Pulmonary artery endothelial cell (primary cell): ENCODE measurements around the gene PARP6. TPM values are rescaled to one million over a fixed set of nuclear protein-coding genes. Genes with fewer than 3 reads are reported as not detected.

Experiments used
- DNase-seq: peaks from one replicate; pipeline ENCODE4 v3.0.0-alpha.2; 2011; ENCODE audit warnings: low read depth, low spot score
- total RNA-seq: library from RNA; depleted of rRNA; stranded (reverse); fragments of >200 nt; gene quantifications from 2 replicates; pipeline ENCODE4 v1.2.3, GENCODE V29; 2014

Gene PARP6, protein sequence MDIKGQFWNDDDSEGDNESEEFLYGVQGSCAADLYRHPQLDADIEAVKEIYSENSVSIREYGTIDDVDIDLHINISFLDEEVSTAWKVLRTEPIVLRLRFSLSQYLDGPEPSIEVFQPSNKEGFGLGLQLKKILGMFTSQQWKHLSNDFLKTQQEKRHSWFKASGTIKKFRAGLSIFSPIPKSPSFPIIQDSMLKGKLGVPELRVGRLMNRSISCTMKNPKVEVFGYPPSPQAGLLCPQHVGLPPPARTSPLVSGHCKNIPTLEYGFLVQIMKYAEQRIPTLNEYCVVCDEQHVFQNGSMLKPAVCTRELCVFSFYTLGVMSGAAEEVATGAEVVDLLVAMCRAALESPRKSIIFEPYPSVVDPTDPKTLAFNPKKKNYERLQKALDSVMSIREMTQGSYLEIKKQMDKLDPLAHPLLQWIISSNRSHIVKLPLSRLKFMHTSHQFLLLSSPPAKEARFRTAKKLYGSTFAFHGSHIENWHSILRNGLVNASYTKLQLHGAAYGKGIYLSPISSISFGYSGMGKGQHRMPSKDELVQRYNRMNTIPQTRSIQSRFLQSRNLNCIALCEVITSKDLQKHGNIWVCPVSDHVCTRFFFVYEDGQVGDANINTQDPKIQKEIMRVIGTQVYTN
- total RNA-seq, result 9.3 and 9.9 TPM in 2 replicates

DNA sequence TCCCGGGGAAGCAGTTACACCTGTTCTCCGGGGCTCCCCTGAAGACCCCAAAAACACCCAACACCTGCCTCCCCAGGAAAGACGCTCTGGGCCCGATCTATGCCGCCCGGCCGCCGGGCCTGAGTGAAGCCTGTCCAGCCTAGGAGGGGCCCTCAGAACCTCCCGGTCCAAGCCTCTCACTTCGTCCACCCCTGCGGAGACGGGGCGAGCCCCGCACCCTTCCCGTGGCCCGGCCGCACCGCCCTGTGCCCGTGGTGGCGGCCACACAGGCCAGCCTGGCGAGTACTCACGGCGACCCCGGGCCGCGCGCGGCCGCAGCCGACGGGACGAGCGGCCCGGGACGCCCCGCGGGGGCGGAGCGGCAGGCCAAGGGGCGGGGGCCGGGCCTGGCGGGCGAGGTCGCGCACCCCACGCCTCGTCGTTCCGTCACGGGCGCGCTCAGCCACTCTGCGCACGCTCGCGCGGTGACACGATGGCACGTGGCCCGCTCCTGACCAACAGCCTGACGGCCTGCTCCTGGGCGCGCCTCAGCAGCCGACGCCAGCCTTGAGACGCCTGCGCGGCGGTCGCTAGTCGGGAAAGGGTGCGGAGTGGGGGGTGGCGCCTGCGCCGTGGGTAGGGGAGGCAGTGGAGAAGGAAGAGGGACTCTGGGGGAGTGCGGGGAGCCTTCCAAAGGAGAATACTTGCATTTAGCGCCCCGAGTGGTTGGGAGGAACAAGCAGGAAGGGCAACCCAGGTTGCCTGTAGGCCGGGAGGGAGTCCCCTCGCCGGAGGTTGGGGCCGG, at the start of gene PARP6:
Gene PARP6, minus strand, starts transcription at position 342 of the 784 bp plus-strand sequence. CDS start 5,077 bp downstream, outside the sequence.
- DNase-seq, result peak; percentile 88

DNA sequence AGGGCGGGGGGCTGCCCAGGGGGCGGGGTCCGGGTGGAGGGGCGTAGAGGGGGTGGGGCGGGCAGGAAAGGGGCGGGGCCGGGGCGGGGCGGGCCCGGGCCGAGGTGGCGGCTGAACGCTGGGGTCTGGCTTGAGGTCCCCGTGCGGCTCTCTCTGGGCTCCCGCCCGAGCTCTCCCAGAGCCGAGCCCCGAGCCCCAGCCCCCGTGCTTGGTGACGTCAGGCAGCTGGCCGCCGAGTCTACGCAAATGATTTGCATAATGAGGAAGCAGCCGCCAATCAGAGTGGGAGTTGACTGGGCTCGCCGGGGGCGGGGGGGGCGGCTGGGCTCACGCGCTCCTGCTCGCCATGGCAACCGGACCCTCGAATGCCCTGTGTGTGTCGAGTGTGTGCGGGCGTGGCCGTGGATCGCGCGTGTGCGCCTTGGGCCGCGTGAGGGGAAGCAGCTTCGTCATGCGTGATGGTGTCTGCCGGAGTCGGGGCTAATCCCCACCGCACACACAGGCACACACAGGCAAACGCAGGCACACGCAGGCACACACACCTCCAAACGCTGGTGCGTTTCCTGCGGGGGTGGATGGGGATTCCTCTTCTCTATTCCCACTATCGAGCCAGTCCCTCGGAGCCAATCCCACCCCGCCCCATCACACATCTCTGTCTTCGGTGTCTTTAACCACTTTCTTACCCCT, 47.8 kb upstream of the PARP6 start, which contains the start of gene CELF6:
Gene CELF6, minus strand, starts transcription at position 173 of the 687 bp plus-strand sequence. CDS start 283 bp downstream, outside the sequence.
- peak; percentile 43 for DNase-seq

DNA sequence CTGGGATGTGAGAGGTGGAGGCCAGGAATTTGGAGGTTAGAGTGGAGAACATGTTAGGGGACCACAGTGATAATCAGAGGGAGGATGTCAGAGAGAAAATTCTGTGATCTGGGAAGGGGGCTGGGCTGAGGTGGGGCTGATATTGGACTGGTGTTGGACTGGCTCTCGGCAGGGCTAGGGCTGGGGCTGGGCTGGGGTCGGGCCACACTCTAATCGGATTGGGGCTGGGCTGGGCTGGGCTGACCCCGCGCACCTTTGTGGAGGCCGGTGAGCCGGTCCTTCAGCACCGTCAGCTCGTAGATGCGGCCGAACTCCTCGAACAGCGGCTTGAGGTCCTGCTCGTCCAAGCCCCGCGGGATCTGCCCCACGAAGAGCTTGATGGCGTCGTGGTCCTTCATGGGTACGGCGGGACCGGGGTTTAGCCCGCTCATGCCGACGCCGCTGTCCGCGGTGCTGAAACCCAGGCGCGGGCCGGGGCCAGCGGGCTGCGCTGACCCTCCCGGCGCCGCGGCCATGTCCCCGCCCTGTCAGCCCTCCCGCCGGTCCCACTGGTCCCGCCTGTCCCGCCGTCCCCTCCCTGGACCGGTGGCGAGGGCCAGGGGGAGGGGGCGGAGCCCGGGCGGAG, 47.1 kb upstream of the PARP6 start:
- no peak for DNase-seq

DNA sequence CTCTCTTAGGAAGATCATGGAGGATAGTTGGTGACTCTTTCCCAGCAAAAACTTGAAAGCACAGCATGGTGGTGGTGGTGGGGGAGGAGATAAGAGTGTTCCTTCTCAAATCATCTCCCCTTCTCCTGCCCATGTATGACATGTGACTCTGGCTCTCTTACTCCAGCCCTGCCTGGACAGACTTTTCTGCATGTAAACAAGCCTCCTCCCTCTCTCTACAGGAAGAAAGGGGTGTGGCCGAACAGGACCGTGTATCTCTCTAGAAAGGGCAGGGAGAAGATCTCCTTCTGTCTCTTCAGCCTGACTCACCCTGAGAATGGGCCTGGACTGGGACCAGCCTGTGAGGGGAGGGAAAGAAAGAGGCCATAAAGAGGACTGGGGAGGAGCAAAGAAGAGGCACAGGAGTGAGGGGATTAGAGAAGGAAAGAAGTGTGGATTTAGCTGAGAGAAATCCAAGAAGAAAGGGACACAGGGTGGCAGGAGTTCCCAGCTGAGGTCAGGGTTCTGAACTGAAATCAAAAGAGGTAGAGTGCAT, 46.1 kb upstream of the PARP6 start:
- DNase-seq, result no peak

DNA sequence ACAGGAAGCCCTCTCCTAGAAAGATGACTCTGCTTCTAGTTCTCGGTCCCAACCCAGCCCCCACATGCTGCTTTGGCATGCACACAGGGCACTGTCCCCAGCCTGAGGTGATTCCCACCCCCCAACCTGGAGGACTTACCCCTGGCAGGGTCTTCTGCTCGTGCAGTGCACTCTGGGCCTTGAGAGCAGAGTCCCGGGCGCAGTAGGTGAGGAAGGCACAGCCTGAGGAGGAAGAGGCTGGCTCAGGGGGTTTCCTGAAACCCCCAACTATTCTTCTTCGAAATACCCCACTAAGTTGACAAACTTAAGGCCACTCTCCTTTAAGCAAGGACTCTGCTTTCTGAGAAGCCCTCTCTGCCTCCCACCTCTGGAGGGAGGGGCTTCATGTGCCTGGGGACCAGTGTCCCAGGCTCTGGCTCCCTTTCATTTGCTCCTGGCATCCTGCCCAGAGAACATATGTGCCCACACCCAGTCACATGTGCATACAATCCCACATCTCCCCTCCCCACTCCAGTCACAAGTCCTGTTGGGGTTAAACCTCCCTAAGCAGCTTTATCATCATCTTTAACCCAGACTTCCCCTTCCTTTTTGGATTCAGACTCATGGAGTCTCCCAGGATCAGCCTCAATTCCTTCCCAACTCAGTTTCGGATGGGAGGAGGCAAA, 43.5 kb upstream of the PARP6 start:
- DNase-seq, result no peak

DNA sequence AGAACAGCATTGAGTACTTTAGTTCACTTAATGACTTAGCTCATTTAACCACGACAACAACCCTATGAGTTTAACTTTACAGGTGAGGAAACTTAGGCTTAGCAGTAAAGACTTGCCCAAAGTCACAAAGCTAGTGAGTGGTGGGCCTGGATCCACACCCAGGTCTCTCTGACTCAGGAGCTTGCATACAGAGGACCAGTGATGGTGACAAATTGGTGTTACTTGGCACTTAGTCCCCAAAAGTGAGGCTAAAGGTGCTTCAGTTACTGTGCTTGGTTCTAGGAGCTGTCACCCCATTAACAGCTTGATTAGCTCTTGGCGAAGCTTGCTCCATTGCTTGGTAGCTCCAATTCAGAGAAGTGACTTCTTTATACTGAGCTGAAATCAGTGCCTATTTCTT, 41.5 kb upstream of the PARP6 start:
- DNase-seq, result no peak

DNA sequence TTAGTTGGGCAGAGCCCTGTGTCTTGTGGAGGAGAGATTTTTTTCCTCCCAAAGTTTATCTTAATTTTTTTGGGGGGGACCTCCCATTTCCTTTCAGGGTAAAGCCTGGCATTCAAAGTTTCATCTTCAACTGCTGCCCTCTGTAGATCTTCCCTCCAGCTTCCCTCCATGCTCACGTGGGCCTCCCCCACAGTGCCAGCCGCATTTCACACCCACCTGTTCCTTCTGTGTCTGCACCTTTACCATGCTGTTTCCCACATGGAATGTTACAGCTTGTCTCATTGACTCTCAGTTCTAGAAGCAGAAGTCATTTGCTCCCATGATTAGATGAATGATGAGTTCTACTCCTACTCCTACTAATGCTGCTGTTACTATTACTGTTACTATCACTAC, 41.1 kb upstream of the PARP6 start:
- no peak for DNase-seq

DNA sequence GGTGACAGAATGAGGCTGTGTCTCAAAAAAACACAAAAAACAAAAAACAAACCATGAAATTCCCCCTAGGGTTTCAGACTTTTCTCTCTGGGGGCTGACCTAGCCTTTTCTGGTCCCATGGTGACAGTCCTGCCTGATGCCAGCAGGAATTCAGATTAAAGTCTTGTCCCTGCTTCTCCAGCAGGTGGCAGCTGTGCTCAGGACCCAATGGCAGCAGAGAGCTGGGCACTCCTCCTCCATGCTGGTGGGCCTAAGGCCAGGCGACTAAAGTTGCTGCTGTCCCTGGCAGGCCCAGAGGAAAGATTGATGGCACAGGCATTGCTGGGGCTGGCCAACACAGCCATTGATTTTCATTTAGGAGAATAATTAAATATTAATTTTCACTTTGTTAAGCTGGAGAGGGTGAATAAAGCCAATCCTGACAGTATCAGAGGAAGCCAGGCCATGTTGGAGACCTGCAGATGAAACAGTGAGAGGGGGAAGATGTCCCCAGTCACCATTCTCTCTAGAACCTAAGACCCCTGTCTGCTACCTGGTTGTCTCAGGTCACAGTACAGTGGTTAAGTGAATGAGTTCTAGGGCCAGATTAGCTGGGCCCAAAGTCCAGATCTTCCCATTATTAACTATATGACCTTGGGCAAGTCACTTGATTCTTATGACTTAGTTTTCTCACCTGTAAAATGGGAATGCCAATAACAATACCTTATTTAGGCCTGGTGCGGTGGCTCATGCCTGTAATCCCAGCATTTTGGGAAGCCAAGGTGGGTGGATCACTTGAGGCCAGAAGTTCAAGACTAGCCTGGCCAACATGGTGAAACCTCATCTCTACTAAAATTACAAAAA, 40.5 kb upstream of the PARP6 start:
- DNase-seq, result no peak

DNA sequence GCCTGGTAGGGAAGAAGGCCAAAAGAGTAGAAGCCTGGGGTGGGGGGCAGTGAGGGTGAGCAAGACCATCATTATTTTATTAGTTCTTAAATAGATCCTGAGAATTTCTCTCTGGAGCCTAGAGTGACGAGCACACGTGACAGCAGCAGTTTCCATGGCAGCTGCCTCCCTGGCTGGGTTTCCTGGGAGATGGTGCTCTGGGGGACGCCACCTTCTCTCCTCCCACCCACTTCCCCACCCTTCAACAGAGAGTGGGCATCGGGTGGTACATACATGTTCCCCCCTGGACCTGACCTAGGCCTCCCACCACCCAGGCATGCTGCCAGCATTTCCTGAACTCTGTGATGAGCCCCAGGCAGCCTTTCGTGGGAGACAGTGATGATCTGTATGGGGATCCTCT, 34.7 kb upstream of the PARP6 start:
- DNase-seq, result no peak

DNA sequence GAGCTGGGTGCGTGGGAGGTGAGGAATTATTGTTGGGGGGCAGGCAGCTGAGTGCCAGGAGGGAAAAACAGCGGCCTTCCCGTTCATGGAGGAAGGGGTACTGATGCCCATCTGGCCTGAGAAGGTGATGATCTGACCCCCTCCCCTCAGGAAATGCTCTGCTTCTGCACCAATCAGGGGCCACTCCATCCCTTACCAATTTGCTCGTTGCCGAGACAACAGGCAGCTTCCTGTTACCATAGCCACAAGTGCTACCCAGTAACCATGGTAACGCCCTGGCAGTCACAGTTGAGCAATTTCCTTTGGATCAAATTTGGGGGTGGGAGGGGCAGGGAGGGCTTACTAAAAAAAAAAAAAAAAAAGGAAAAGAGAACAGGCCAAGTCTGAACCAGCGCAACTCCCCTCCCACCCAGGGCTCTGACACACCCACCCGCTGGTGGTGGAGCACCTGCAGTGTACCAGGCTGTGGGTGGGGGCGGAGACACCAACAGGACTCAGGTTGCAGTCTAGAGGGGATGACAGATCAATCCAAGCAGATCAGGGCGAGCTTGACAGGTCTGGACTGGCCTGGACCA, 33.9 kb upstream of the PARP6 start:
- no peak for DNase-seq

DNA sequence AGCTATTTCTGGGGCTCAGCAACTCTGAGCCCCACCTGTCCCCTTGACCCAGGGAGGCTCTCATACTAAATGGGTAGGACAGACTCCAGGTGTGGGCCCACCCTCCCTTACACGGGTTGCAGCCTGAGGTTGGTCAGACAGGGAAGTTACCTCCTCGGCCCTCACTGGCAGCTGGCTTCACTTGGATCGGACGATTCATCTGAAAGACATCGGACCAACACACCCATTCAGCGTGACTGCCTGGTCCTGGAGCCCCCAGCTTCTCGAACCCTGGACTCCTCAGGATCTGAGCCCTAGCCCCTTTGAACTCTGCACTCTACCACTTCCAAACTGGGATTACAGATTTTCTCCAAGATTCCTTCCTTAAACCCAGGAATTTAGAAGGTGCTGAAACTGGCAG, 32.2 kb upstream of the PARP6 start:
- no peak for DNase-seq

DNA sequence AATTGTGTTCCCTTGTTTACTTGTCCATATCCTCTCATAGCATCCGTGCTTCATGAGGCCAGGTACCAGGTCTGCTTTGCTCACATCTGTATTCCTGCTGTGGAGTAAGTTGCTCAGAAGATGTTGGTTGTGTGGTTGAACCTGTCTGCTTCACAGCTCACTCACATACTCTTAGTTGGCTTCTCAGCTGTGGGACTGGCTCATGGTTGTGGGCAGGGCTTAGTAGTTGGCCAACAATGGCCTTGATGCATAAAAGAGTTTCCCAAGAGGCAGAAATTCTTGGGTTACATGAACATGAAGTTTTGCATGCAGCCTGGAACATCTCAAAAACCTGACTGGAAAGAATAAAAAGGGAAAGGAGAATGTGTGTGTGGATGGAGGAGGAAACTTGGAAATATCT, 30.6 kb upstream of the PARP6 start:
- DNase-seq, result no peak

DNA sequence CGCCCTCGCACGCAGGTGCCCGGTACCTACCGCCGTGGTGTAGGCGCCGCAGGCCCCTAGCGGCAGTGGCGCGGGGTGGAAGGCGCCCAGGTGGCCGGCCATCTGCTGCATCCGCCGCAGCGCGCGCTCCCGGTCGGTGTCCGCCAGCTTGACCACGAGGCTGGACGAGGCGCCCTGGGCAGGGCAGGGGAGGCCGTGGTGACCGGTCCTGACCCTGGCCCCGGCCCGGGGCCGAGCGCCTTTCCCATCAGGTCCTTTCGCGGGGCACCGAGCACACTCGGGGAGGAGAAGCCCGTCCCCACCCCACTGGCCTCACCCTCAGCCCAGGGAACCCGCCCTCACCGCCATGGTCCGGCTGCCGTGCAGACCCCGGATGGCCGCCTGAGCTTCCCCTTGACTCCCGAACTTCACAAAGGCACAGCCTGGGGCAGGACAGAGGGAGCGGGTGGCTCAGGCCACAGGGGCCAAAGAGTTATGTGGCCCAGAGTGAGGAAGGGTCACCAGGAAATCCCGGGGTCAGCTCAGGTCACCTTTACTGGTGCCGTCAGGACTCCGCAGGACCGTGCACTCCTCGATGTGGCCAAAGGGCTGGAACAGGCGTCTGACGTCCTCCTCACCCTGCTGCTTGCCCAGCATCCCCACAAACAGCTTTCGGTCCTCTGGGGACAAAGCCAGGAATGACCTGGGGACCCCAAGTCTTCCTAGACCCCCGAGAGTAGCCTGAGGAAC, 17.4 kb upstream of the PARP6 start:
- no peak for DNase-seq

DNA sequence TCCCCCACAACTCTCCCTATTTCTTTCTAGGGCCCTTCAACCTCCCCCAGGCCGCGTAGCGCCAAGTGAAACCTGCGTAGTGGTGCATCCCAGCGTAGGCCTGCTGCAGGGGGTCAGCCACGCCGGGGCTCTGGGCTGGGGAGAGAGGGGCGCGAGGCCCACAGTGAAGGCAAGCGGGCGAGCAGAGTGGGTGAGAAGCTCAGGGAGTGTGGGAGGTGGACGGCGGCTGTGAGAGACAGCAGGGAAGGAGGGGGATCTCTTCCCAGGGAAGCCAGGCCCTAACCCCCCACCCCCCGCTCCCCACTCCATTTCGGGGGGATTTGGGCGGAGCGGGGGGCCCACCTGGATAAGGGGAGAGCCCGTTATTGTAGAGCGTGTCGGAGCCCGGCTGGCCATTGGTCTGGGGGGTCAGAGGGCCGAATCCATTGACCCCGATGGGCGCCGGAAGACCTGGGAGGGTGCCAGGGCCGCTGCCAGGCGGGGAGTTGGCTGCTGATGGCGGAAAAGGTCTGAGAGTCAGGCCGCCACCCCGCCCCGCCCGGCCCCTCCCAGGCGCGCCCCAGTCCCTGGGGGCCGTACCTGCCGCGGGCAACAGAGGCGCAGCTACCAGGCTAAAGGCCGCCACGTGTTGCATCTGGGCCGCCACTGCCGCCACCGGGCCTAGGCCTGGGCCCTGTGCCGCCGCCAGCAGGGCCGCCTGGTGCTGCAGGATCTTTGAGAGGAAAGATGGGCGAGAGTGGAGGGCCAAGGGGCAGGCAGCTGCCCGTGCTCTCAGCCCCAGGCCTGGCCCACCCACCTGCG, 16.6 kb upstream of the PARP6 start:
- no peak for DNase-seq

DNA sequence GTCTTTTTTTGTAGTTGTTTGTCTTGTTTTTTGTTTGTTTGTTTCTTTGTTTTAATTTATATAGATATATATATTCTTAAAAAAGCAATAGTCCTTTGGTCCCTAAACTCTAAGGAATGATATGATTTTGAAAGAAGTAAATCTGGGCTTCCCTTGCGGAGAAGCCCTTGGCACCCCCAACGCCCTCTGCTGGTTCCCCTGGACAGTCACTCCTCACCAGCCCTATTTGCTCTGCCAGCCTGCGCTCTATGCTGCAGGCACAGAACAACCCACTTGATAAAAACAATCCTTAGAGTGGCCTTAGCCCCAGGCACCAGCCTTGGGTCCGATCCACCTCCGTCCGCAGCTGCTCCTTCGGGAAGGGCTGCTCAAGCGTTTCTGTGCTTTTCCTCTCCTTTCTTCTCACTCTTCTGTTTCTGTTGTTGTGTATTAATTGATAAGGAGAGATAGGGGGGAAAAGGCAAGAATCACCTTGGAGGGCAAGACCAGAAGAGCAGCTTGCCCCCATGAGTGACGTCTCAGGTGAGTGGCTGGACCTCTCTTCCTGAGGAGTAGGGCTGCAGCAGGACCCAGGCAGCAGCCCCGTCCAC, 13.7 kb upstream of the PARP6 start:
- no peak for DNase-seq

DNA sequence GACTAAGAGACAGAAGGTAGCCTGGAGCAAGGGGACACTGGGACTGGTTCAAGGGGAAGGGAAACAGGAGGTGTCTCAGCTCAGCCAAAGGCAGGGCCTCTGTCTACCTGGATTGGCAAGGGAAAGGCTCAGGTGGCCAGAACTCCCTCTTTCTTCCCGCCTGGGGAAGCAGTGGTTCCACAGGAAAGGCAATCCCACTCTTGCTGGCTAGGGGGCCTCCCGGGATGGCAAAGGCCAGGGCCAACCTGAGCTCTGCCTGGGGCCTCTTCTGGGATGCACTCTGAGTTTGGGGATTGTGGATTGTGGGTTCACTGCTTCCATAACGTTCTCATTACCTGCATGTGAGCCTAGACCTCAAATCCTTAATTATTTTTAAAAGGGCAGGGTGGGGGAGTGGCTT, 13.0 kb upstream of the PARP6 start:
- no peak for DNase-seq

DNA sequence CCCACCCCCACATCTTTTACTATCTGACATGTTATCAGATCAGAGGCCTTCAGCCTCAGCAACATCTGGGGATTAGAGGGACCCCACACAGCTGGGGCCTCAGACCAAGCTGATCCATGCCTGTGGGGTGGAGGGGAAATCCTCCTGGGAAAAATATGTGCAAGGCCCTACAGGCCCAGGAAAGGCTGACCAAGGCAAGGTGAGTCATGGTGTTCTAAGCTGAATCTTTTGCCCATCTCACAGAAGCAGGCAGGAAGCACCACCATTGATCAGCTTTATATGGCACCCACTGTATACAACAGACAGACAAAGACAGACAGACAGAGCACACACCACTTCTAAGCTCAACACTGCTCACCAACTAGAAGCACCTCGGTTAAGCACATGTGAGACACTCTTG, 12.4 kb upstream of the PARP6 start:
- no peak for DNase-seq
